ENCODE results near the gene TBCA.

Gene TBCA

DNA sequence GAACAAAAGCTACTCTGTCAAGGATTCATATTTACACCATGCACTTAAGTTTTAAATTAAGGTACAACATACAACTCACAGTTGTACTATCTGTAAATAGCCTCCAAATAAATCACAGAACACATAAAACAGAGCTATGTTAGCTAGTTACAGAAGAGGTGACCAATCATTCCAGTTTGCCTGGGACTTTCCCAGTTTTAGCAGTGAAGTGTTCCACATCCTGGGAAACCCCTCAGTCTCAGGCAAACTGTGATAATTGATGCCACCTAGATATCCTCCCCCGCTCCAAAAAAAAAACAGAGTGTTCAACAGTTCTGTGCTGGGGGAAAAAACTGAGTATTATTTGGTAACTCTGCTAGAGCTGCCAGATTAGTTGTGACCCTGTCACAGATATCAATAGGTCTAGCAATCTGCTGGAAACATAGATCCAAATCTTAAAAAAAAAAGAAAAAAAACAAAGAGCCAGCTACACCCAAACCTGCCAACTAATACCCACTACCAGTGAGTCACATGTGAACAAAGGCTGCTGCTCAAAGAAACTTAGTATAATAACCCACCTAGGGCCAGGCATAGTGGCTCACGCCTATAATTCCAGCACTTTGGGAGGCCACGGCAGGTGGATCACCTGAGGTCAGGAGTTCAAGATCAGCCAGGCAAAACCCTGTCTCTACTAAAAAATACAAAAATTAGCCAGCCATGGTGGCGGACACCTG is 5.7 kb downstream of the TBCA start:
- H3K27me3 ChIP-seq (ENCODE audit: insufficient read depth, poor library complexity, severe bottlenecking): no peaks in the 10 kb centered on the region
- H3K36me3 ChIP-seq (ENCODE audit: low read depth): peaks cover 81% of the 10 kb centered on the region
- ATAC-seq (ENCODE audit: low read depth) (peak; percentile 67; the same call in 2 of the 3 replicates), DNase-seq (ENCODE audit: low spot score) (no peak)
- no peak overlapping the region for H3K27ac ChIP-seq (ENCODE audit: poor library complexity, severe bottlenecking)
- H3K9me3 ChIP-seq (ENCODE audit: severe bottlenecking): no peaks in the 10 kb centered on the region
- TF ChIP-seq, protein P1, sequence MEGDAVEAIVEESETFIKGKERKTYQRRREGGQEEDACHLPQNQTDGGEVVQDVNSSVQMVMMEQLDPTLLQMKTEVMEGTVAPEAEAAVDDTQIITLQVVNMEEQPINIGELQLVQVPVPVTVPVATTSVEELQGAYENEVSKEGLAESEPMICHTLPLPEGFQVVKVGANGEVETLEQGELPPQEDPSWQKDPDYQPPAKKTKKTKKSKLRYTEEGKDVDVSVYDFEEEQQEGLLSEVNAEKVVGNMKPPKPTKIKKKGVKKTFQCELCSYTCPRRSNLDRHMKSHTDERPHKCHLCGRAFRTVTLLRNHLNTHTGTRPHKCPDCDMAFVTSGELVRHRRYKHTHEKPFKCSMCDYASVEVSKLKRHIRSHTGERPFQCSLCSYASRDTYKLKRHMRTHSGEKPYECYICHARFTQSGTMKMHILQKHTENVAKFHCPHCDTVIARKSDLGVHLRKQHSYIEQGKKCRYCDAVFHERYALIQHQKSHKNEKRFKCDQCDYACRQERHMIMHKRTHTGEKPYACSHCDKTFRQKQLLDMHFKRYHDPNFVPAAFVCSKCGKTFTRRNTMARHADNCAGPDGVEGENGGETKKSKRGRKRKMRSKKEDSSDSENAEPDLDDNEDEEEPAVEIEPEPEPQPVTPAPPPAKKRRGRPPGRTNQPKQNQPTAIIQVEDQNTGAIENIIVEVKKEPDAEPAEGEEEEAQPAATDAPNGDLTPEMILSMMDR (IDR thresholded peaks at IDR 0.05; ENCODE audit: poor library complexity, severe bottlenecking): no peak
- peaks cover 22% of the 10 kb centered on the region for H3K4me1 ChIP-seq (ENCODE audit: insufficient read depth, poor library complexity, severe bottlenecking)
- H3K4me3 ChIP-seq (ENCODE audit: severe bottlenecking): no peak overlapping the region

DNA sequence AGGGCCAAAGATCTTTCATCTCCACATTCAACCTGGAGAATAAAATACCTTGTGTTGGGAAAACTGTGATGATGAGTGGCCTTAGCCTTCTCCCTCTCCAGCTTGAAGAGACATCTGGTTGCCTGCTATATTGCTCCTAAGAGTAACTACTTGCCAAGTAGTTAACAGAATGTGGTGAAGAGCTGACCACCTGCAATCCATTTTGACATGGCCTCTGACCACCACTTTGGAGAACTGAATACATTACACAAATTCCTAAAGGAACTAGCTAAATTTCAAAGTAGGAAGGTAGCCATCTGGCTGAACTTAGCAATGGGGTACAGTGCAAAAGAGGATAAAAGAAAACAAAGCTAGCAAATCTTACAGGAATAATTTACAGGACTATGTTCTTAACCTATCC is 7.2 kb downstream of the TBCA start:
- no peaks in the 10 kb centered on the region for H3K9me3 ChIP-seq (ENCODE audit: severe bottlenecking)
- DNase-seq (ENCODE audit: low spot score) (no peak), ATAC-seq (ENCODE audit: low read depth) (no peak)
- peaks cover 20% of the 10 kb centered on the region for H3K4me1 ChIP-seq (ENCODE audit: insufficient read depth, poor library complexity, severe bottlenecking)
- H3K36me3 ChIP-seq (ENCODE audit: low read depth): peaks cover 93% of the 10 kb centered on the region
- H3K4me3 ChIP-seq (ENCODE audit: severe bottlenecking): no peak overlapping the region
- TF ChIP-seq, protein P1 (IDR thresholded peaks at IDR 0.05; ENCODE audit: poor library complexity, severe bottlenecking): no peak
- no peak overlapping the region for H3K27ac ChIP-seq (ENCODE audit: poor library complexity, severe bottlenecking)
- no peaks in the 10 kb centered on the region for H3K27me3 ChIP-seq (ENCODE audit: insufficient read depth, poor library complexity, severe bottlenecking)

DNA sequence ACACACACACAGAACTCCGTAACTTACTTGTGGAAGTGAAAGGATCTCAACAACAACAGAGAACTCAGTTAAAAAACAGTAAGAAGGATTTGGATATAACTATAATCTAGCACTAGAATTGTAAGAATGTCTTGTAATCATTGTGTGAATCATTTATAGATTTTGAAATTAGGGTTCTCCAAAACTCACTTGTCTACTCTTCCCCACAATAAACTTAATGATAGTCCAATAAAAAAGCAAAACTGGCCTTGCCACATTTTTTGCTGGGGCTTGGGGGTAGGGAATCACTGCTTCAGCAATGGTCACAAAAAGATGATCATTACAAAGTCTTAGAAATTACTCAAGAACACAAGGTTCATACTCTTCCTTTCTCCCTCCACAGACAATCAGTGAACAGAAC is 8.8 kb downstream of the TBCA start:
- peaks cover 7% of the 10 kb centered on the region for H3K4me1 ChIP-seq (ENCODE audit: insufficient read depth, poor library complexity, severe bottlenecking)
- no peak overlapping the region for H3K27ac ChIP-seq (ENCODE audit: poor library complexity, severe bottlenecking)
- H3K36me3 ChIP-seq (ENCODE audit: low read depth): peaks cover 87% of the 10 kb centered on the region
- no peaks in the 10 kb centered on the region for H3K27me3 ChIP-seq (ENCODE audit: insufficient read depth, poor library complexity, severe bottlenecking)
- TF ChIP-seq, protein P1 (IDR thresholded peaks at IDR 0.05; ENCODE audit: poor library complexity, severe bottlenecking): no peak
- H3K4me3 ChIP-seq (ENCODE audit: severe bottlenecking): no peak overlapping the region
- no peak for DNase-seq (ENCODE audit: low spot score)
- ATAC-seq (ENCODE audit: low read depth): no peak
- H3K9me3 ChIP-seq (ENCODE audit: severe bottlenecking): no peaks in the 10 kb centered on the region

DNA sequence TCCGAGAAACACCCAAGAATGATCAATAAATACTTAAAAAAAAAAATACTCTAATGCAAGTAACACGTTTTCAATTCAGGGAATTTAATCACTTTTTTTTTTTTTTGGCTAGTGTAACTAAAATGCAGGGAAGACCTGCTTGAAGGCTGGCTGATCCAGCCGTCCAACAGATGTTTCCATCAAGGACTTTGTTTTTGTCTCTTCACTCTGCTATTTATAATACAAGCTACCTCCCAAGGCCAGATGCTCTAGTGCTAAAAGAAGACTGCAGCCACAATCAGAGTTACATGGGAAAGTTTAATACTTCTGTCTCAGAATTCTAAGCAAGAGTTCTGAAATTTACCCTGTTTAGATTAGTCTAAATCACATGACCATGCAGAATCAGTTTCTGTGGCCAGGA is 14.5 kb downstream of the TBCA start:
- H3K27ac ChIP-seq (ENCODE audit: poor library complexity, severe bottlenecking): no peak overlapping the region
- DNase-seq (ENCODE audit: low spot score) (no peak), ATAC-seq (ENCODE audit: low read depth) (no peak)
- H3K27me3 ChIP-seq (ENCODE audit: insufficient read depth, poor library complexity, severe bottlenecking): no peaks in the 10 kb centered on the region
- no peaks in the 10 kb centered on the region for H3K9me3 ChIP-seq (ENCODE audit: severe bottlenecking)
- H3K36me3 ChIP-seq (ENCODE audit: low read depth): peaks cover 38% of the 10 kb centered on the region
- no peak overlapping the region for H3K4me3 ChIP-seq (ENCODE audit: severe bottlenecking)
- TF ChIP-seq, protein P1 (IDR thresholded peaks at IDR 0.05; ENCODE audit: poor library complexity, severe bottlenecking): no peak
- H3K4me1 ChIP-seq (ENCODE audit: insufficient read depth, poor library complexity, severe bottlenecking): peaks cover 3% of the 10 kb centered on the region

All from RWPE2 (cell line).